Dermis blood vessel endothelial cell (primary cell): ENCODE results near the gene KISS1R. TPM values are rescaled to one million over a fixed set of nuclear protein-coding genes. Genes with fewer than 3 reads are reported as not detected.
"Not testable (repeated sequence)": the region's sequence is repeated elsewhere in the genome, so short reads cannot be mapped to it uniquely, and the experiment has no call there.

Experiments
- DNase-seq: peaks from one replicate; pipeline ENCODE4 v3.0.0; 2010
- total RNA-seq: library from RNA; depleted of rRNA; stranded (reverse); fragments of >200 nt; gene quantifications from 2 replicates; pipeline ENCODE4 v1.2.3, GENCODE V29; 2014

Gene KISS1R
- total RNA-seq, 1 donor from 2014 or later = not detected

GRCh38 chr19:954672-955494 is 37.8 kb downstream of the KISS1R start:
- no peak for DNase-seq

GRCh38 chr19:955803-956765 is 39.0 kb downstream of the KISS1R start:
- no peak for DNase-seq

GRCh38 chr19:956766-957440 is 39.8 kb downstream of the KISS1R start:
- DNase-seq = no peak

- DNase-seq = not testable (repeated sequence)
Observed at GRCh38 chr19:957578-957977, 40.4 kb downstream of the KISS1R start.

GRCh38 chr19:958967-959855 is 42.1 kb downstream of the KISS1R start:
- no peak for DNase-seq

- no peak for DNase-seq
Observed at GRCh38 chr19:960020-960419, 42.9 kb downstream of the KISS1R start.

GRCh38 chr19:960601-960938 is 43.4 kb downstream of the KISS1R start:
- no peak for DNase-seq

GRCh38 chr19:961866-962620 is 44.9 kb downstream of the KISS1R start:
- no peak for DNase-seq

- DNase-seq = no peak
Observed at GRCh38 chr19:962683-963400, 45.7 kb downstream of the KISS1R start.

GRCh38 chr19:963486-963951 is 46.4 kb downstream of the KISS1R start:
- no peak for DNase-seq

GRCh38 chr19:964116-964520 is 47.0 kb downstream of the KISS1R start:
- DNase-seq = no peak

- DNase-seq = peak; percentile 43
Observed at GRCh38 chr19:964761-965694, 47.9 kb downstream of the KISS1R start.

GRCh38 chr19:966485-967088 is 49.5 kb downstream of the KISS1R start:
- no peak for DNase-seq

Other genes with a start within 250 kb of the KISS1R start
- 7.1 and 8.8 TPM in 2 replicates for gene FSTL3, start 240.9 kb upstream of the KISS1R start, total RNA-seq
- not detected in 2 replicates for gene PRSS57, start 221.9 kb upstream of the KISS1R start, total RNA-seq
- 56.3 and 109 TPM in 2 replicates for gene PALM, start 208.4 kb upstream of the KISS1R start, total RNA-seq
- 0.05 TPM in 1 of 2 replicates, not detected in the other for gene MISP, start 166.2 kb upstream of the KISS1R start, total RNA-seq
- gene PTBP1, start 119.9 kb upstream of the KISS1R start, total RNA-seq = 123 and 212 TPM in 2 replicates
- gene PLPPR3, start 95.4 kb upstream of the KISS1R start, total RNA-seq = under 0.01 TPM in 1 of 2 replicates, not detected in the other
- not detected in 2 replicates for gene AZU1, start 89.5 kb upstream of the KISS1R start, total RNA-seq
- gene PRTN3, start 76.3 kb upstream of the KISS1R start, total RNA-seq = not detected in 2 replicates
- not detected in 2 replicates for gene ELANE, start 65.0 kb upstream of the KISS1R start, total RNA-seq
- 2.5 TPM in 1 of 2 replicates, not detected in the other for gene CFD, start 57.7 kb upstream of the KISS1R start, total RNA-seq
- gene MED16, start 24.1 kb upstream of the KISS1R start, total RNA-seq = 40.5 and 64.0 TPM in 2 replicates
- not detected in 2 replicates for gene RNU6-9, start 23.8 kb upstream of the KISS1R start, total RNA-seq
- 36.9 and 47.0 TPM in 2 replicates for gene R3HDM4, start 4.1 kb upstream of the KISS1R start, total RNA-seq
- 9.0 and 9.7 TPM in 2 replicates for gene ARID3A, start 8.7 kb downstream of the KISS1R start, total RNA-seq
- gene WDR18, start 67.0 kb downstream of the KISS1R start, total RNA-seq = 69.9 and 83.3 TPM in 2 replicates
- gene GRIN3B, start 83.1 kb downstream of the KISS1R start, total RNA-seq = 0.28 and 1.0 TPM in 2 replicates
- 67.2 and 78.9 TPM in 2 replicates for gene TMEM259, start 103.8 kb downstream of the KISS1R start, total RNA-seq
- gene RNU6-2, start 104.2 kb downstream of the KISS1R start, total RNA-seq = not detected in 2 replicates
- gene CNN2, start 109.3 kb downstream of the KISS1R start, total RNA-seq = 108 and 253 TPM in 2 replicates
- 9.4 and 10.0 TPM in 2 replicates for gene ABCA7, start 122.8 kb downstream of the KISS1R start, total RNA-seq
- 40.3 and 55.5 TPM in 2 replicates for gene ARHGAP45, start 149.8 kb downstream of the KISS1R start, total RNA-seq
- 71.5 and 193 TPM in 2 replicates for gene POLR2E, start 178.0 kb downstream of the KISS1R start, total RNA-seq
- gene GPX4, start 186.7 kb downstream of the KISS1R start, total RNA-seq = 281 and 591 TPM in 2 replicates